ENCODE measurements around the gene DSTN. TPM values are rescaled to one million over a fixed set of nuclear protein-coding genes. Genes with fewer than 3 reads are reported as not detected.

The DSTN gene
- total and polyA plus RNA-seq, 2 experiments from 2014 or later: 162 to 459 TPM

DNA sequence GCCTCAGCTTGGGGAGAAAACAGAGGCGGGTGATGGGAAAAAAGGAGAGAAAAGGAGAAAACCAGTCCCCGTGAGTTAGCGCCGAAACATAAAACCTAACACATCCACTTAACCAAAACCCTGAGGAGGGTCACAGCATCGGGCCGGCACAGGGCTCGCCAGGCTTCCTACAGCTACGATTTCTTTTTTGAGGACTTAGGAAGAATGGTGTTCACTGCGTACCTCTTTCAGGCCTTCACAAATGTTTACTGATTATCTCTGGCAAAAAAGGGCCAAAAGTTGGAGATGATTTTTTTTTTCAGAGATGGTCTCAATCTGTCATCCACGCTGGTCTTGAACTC lies 48.8 kb downstream of the DSTN start:
- Histone ChIP-seq H3K27ac (ENCODE audit: low read depth) (no peak overlapping the region), H3K36me3 (ENCODE audit: insufficient read depth) (0 out of 2 replicates have a peak, but pooled peaks cover 8% of the 10 kb centered on the region), H3K79me2 (replicated peaks; ENCODE audit: insufficient read depth) (no peaks in the 10 kb centered on the region), H2AFZ (no peak overlapping the region), H3K9me2 (ENCODE audit: insufficient read depth) (no peaks in the 10 kb centered on the region), H4K20me1 (replicated peaks; ENCODE audit: insufficient read depth) (0 out of 2 replicates have a peak, but pooled peaks cover under 1% of the 10 kb centered on the region), H3K4me1 (ENCODE audit: insufficient read depth) (no peaks in the 10 kb centered on the region), H3K27me3 (ENCODE audit: insufficient read depth) (no peaks in the 10 kb centered on the region), H3F3A (replicated peaks; ENCODE audit: low read depth) (no peaks in the 10 kb centered on the region), H3K4me3 (no peak overlapping the region), H3K4me2 (no peak overlapping the region)
- Mint-ChIP-seq H3K36me3 (ENCODE audit: low read depth) (peaks cover 57% of the 10 kb centered on the region), H3K27ac (no peak overlapping the region), H3K4me3 (no peak overlapping the region), H3K27me3 (ENCODE audit: insufficient read depth, low read depth, poor library complexity) (peaks cover 5% of the 10 kb centered on the region), H3K9me3 (no peaks in the 10 kb centered on the region), H3K4me1 (no peaks in the 10 kb centered on the region)
- TF ChIP-seq EZH2 (IDR thresholded peaks at IDR 0.05; ENCODE audit: low read depth, unreplicated experiment): no peak
- TF ChIP-seq STAT1 (IDR thresholded peaks at IDR 0.05; ENCODE audit: unreplicated experiment): no peak
- no peak for TF ChIP-seq ZNF114 (CRISPR knock-in tag; IDR thresholded peaks at IDR 0.05)
- no peak for TF ChIP-seq POLR2AphosphoS5 (IDR thresholded peaks at IDR 0.05; ENCODE audit: low read depth)
- DNase-seq (ENCODE audit: low spot score): no peak
- no peak for ATAC-seq

DNA sequence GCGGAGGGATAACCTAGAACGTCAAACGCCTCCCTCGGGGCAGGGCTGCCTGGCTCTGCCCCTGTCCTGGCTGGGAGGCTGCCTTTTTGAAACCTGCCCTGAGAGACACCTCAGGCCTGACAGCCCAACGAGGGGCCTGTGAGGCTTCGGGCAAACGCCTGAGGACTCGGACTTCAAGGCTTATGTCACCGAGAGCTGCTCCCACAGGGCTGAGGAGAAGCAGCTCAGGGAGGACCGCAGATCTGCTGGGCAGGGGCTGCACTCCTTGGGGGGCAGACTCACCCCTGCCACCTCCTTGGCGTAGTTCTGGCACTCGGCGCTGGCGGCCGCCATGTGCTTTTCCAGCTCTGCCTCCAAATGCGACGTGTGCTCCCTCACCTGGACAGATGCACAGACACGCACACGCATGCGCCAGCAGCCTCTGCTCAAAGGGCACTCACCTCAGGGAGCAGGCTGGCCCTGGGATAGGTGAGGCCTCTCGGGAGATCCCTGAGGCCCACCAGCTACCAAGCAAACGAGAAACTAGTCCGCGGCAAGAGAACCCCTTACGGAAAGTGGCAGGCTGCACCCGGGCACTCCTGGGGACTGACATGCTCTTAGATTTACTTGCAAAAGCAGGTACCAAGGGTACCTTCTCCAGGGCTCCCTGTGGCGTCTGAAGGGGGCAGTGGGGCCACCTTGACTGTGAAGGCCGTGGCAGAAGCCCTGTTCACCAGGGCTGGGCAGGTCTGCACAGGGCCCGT lies 49.6 kb downstream of the DSTN start:
- Histone ChIP-seq H3K79me2 (replicated peaks; ENCODE audit: insufficient read depth) (no peaks in the 10 kb centered on the region), H3K4me3 (no peak overlapping the region), H3K27me3 (ENCODE audit: insufficient read depth) (no peaks in the 10 kb centered on the region), H3K4me2 (no peak overlapping the region), H4K20me1 (replicated peaks; ENCODE audit: insufficient read depth) (0 out of 2 replicates have a peak, but pooled peaks cover 4% of the 10 kb centered on the region), H3K27ac (ENCODE audit: low read depth) (no peak overlapping the region), H3K4me1 (ENCODE audit: insufficient read depth) (no peaks in the 10 kb centered on the region), H3F3A (replicated peaks; ENCODE audit: low read depth) (no peaks in the 10 kb centered on the region), H2AFZ (no peak overlapping the region), H3K9me2 (ENCODE audit: insufficient read depth) (no peaks in the 10 kb centered on the region), H3K36me3 (ENCODE audit: insufficient read depth) (0 out of 2 replicates have a peak, but pooled peaks cover 8% of the 10 kb centered on the region)
- Mint-ChIP-seq H3K9me3 (no peaks in the 10 kb centered on the region), H3K4me3 (no peak overlapping the region), H3K27me3 (ENCODE audit: insufficient read depth, low read depth, poor library complexity) (peaks cover 8% of the 10 kb centered on the region), H3K36me3 (ENCODE audit: low read depth) (peaks cover 61% of the 10 kb centered on the region), H3K27ac (no peak overlapping the region), H3K4me1 (no peaks in the 10 kb centered on the region)
- DNase-seq (ENCODE audit: low spot score) (no peak), ATAC-seq (no peak)
- TF ChIP-seq, protein P1, sequence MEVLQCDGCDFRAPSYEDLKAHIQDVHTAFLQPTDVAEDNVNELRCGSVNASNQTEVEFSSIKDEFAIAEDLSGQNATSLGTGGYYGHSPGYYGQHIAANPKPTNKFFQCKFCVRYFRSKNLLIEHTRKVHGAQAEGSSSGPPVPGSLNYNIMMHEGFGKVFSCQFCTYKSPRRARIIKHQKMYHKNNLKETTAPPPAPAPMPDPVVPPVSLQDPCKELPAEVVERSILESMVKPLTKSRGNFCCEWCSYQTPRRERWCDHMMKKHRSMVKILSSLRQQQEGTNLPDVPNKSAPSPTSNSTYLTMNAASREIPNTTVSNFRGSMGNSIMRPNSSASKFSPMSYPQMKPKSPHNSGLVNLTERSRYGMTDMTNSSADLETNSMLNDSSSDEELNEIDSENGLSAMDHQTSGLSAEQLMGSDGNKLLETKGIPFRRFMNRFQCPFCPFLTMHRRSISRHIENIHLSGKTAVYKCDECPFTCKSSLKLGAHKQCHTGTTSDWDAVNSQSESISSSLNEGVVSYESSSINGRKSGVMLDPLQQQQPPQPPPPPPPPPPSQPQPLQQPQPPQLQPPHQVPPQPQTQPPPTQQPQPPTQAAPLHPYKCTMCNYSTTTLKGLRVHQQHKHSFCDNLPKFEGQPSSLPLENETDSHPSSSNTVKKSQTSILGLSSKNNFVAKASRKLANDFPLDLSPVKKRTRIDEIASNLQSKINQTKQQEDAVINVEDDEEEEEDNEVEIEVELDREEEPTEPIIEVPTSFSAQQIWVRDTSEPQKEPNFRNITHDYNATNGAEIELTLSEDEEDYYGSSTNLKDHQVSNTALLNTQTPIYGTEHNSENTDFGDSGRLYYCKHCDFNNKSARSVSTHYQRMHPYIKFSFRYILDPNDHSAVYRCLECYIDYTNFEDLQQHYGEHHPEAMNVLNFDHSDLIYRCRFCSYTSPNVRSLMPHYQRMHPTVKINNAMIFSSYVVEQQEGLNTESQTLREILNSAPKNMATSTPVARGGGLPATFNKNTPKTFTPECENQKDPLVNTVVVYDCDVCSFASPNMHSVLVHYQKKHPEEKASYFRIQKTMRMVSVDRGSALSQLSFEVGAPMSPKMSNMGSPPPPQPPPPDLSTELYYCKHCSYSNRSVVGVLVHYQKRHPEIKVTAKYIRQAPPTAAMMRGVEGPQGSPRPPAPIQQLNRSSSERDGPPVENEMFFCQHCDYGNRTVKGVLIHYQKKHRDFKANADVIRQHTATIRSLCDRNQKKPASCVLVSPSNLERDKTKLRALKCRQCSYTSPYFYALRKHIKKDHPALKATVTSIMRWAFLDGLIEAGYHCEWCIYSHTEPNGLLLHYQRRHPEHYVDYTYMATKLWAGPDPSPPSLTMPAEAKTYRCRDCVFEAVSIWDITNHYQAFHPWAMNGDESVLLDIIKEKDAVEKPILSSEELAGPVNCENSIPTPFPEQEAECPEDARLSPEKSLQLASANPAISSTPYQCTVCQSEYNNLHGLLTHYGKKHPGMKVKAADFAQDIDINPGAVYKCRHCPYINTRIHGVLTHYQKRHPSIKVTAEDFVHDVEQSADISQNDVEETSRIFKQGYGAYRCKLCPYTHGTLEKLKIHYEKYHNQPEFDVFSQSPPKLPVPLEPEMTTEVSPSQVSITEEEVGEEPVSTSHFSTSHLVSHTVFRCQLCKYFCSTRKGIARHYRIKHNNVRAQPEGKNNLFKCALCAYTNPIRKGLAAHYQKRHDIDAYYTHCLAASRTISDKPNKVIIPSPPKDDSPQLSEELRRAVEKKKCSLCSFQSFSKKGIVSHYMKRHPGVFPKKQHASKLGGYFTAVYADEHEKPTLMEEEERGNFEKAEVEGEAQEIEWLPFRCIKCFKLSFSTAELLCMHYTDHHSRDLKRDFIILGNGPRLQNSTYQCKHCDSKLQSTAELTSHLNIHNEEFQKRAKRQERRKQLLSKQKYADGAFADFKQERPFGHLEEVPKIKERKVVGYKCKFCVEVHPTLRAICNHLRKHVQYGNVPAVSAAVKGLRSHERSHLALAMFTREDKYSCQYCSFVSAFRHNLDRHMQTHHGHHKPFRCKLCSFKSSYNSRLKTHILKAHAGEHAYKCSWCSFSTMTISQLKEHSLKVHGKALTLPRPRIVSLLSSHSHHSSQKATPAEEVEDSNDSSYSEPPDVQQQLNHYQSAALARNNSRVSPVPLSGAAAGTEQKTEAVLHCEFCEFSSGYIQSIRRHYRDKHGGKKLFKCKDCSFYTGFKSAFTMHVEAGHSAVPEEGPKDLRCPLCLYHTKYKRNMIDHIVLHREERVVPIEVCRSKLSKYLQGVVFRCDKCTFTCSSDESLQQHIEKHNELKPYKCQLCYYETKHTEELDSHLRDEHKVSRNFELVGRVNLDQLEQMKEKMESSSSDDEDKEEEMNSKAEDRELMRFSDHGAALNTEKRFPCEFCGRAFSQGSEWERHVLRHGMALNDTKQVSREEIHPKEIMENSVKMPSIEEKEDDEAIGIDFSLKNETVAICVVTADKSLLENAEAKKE (CRISPR knock-in tag; IDR thresholded peaks at IDR 0.05): no peak
- TF ChIP-seq ZNF114 (CRISPR knock-in tag; IDR thresholded peaks at IDR 0.05) (no peak), EZH2phosphoT487 (IDR thresholded peaks at IDR 0.05; ENCODE audit: unreplicated experiment) (no peak), ZNF331 (CRISPR knock-in tag; IDR thresholded peaks at IDR 0.05; ENCODE audit: low read depth) (no peak), JUNB (IDR thresholded peaks at IDR 0.05; ENCODE audit: unreplicated experiment) (no peak), NANOG (IDR thresholded peaks at IDR 0.05; ENCODE audit: borderline replicate concordance) (no peak), STAT1 (IDR thresholded peaks at IDR 0.05; ENCODE audit: unreplicated experiment) (no peak), CREB1 (CRISPR knock-in tag; IDR thresholded peaks at IDR 0.05; ENCODE audit: low read depth) (no peak), EZH2 (IDR thresholded peaks at IDR 0.05; ENCODE audit: low read depth, unreplicated experiment) (no peak)
- TF ChIP-seq, protein P2, sequence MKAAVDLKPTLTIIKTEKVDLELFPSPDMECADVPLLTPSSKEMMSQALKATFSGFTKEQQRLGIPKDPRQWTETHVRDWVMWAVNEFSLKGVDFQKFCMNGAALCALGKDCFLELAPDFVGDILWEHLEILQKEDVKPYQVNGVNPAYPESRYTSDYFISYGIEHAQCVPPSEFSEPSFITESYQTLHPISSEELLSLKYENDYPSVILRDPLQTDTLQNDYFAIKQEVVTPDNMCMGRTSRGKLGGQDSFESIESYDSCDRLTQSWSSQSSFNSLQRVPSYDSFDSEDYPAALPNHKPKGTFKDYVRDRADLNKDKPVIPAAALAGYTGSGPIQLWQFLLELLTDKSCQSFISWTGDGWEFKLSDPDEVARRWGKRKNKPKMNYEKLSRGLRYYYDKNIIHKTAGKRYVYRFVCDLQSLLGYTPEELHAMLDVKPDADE (IDR thresholded peaks at IDR 0.05): no peak
- TF ChIP-seq, protein P3, sequence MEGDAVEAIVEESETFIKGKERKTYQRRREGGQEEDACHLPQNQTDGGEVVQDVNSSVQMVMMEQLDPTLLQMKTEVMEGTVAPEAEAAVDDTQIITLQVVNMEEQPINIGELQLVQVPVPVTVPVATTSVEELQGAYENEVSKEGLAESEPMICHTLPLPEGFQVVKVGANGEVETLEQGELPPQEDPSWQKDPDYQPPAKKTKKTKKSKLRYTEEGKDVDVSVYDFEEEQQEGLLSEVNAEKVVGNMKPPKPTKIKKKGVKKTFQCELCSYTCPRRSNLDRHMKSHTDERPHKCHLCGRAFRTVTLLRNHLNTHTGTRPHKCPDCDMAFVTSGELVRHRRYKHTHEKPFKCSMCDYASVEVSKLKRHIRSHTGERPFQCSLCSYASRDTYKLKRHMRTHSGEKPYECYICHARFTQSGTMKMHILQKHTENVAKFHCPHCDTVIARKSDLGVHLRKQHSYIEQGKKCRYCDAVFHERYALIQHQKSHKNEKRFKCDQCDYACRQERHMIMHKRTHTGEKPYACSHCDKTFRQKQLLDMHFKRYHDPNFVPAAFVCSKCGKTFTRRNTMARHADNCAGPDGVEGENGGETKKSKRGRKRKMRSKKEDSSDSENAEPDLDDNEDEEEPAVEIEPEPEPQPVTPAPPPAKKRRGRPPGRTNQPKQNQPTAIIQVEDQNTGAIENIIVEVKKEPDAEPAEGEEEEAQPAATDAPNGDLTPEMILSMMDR (conservative IDR thresholded peaks at IDR 0.05; ENCODE audit: low read depth in 2 of 2): no peak

All from GM23338 (cell line).